CD14-positive monocyte (primary cell): ENCODE results near the gene TCIRG1. TPM values are rescaled to one million over a fixed set of nuclear protein-coding genes. Genes with fewer than 3 reads are reported as not detected.
A peak's percentile ranks its signal among the peaks of the same experiment; 100 is the strongest.

Experiments used
- DNase-seq, 3 donors: peaks; one replicate each; pipeline ENCODE4 v3.0.0-alpha.2; 2011 to 2022
- H2AFZ ChIP-seq: 2 replicates; pipeline ENCODE4 v1.6.0; 2012; ENCODE audit warnings: mild to moderate bottlenecking, low read depth, low read length, inconsistent platforms; ENCODE audit not compliant: insufficient read depth, poor library complexity, severe bottlenecking
- H3K27ac ChIP-seq, 2 donors: 1 replicate in 1 of 2; 2 replicates in 1 of 2; pipeline ENCODE4 v1.5.1; 2012 to 2013; ENCODE audit warnings: low read length in 2 of 2, control low read depth in 1 of 2, inconsistent platforms in 1 of 2, low read depth in 1 of 2, mild to moderate bottlenecking in 1 of 2
- H3K27me3 ChIP-seq, 2 donors: one replicate each; pipeline versions ENCODE4 v1.6.0 to v1.6.1; 2011 to 2013; ENCODE audit warnings: low read length in 2 of 2; ENCODE audit not compliant: control insufficient read depth in 2 of 2, insufficient read depth in 2 of 2
- H3K36me3 ChIP-seq, 2 donors: replicated peaks in 1 of 2; 1 replicate in 1 of 2; 2 replicates in 1 of 2; pipeline versions ENCODE4 v1.5.1 to v1.6.1; 2012 to 2013; ENCODE audit warnings: low read length in 2 of 2, control low read depth in 1 of 2, inconsistent platforms in 1 of 2, mild to moderate bottlenecking in 1 of 2; ENCODE audit not compliant: insufficient read depth in 2 of 2, control insufficient read depth in 1 of 2
- H3K4me1 ChIP-seq, 2 donors: 1 replicate in 1 of 2; 2 replicates in 1 of 2; pipeline versions ENCODE4 v1.5.1 to v1.6.1; 2012 to 2013; ENCODE audit warnings: low read length in 2 of 2, control low read depth in 1 of 2, inconsistent platforms in 1 of 2, mild to moderate bottlenecking in 1 of 2, moderate library complexity in 1 of 2; ENCODE audit not compliant: insufficient read depth in 2 of 2, control insufficient read depth in 1 of 2
- H3K4me2 ChIP-seq: replicated peaks from 2 replicates; pipeline ENCODE3; 2012; ENCODE audit warnings: low read length, moderate library complexity, mild to moderate bottlenecking; ENCODE audit not compliant: poor library complexity, severe bottlenecking; ENCODE audit errors: extremely low read depth
- H3K4me3 ChIP-seq, 3 experiments: fragments of 200-600 bp in 1 of 3; sonication (generic) in 1 of 3; replicated peaks in 1 of 3; 1 replicate in 2 of 3; 2 replicates in 1 of 3; pipeline ENCODE4 v1.5.1; 2011 to 2013; ENCODE audit warnings: low read length in 3 of 3, mild to moderate bottlenecking in 3 of 3, control low read depth in 2 of 3, low read depth in 2 of 3, inconsistent platforms in 1 of 3, moderate library complexity in 1 of 3
- H3K79me2 ChIP-seq: 2 replicates; pipeline ENCODE4 v1.6.0; 2012; ENCODE audit warnings: mild to moderate bottlenecking, control low read depth, inconsistent platforms, low read length, moderate library complexity; ENCODE audit not compliant: insufficient read depth
- H3K9ac ChIP-seq: 2 replicates; pipeline ENCODE4 v1.6.0; 2017; ENCODE audit warnings: low read length, mild to moderate bottlenecking; ENCODE audit not compliant: insufficient read depth, poor library complexity, severe bottlenecking
- H3K9me3 ChIP-seq, 2 donors: replicated peaks in 1 of 2; 1 replicate in 1 of 2; 2 replicates in 1 of 2; pipeline versions ENCODE4 v1.5.1 to v1.6.1; 2012 to 2013; ENCODE audit warnings: low read length in 2 of 2, control low read depth in 1 of 2; ENCODE audit not compliant: control insufficient read depth in 1 of 2, insufficient read depth in 1 of 2
- H4K20me1 ChIP-seq: 2 replicates; pipeline ENCODE4 v1.6.0; 2012; ENCODE audit warnings: mild to moderate bottlenecking, low read length, control low read depth, moderate library complexity; ENCODE audit not compliant: insufficient read depth
- H3K27ac Mint-ChIP-seq, 7 donors: one replicate each; pipeline ENCODE4 v1.8.0; 2020; ENCODE audit warnings: mild to moderate bottlenecking in 7 of 7, mixed read lengths in 7 of 7, moderate library complexity in 6 of 7, inconsistent platforms in 2 of 7
- H3K27me3 Mint-ChIP-seq, 3 donors: one replicate each; pipeline ENCODE4 v1.8.0; 2021 to 2022; ENCODE audit warnings: low read depth in 3 of 3, mild to moderate bottlenecking in 3 of 3, mixed read lengths in 3 of 3, moderate library complexity in 3 of 3, inconsistent platforms in 1 of 3
- H3K36me3 Mint-ChIP-seq, 2 donors: one replicate each; pipeline ENCODE4 v1.8.0; 2020; ENCODE audit warnings: mixed read lengths in 2 of 2, inconsistent platforms in 1 of 2, mild to moderate bottlenecking in 1 of 2
- H3K4me1 Mint-ChIP-seq: one replicate; pipeline ENCODE4 v1.8.0; 2020; ENCODE audit warnings: mild to moderate bottlenecking, mixed read lengths
- H3K4me3 Mint-ChIP-seq, 2 donors: one replicate each; pipeline ENCODE4 v1.8.0; 2020; ENCODE audit warnings: mild to moderate bottlenecking in 2 of 2, mixed read lengths in 2 of 2, moderate library complexity in 1 of 2
- H3K9me3 Mint-ChIP-seq, 7 donors: one replicate each; pipeline ENCODE4 v1.8.0; 2020 to 2022; ENCODE audit warnings: mixed read lengths in 7 of 7, mild to moderate bottlenecking in 6 of 7, moderate library complexity in 6 of 7, inconsistent platforms in 2 of 7
- WGBS: methylation state at CpG from one replicate; pipeline ENCODE4 v1.1.5; 2013; ENCODE audit warnings: missing lambda C conversion rate; ENCODE audit not compliant: insufficient coverage; 5-methylcytosine and 5-hydroxymethylcytosine counted together
- intact Hi-C, 2 donors: fragments of 100-400 bp; cut with micrococcal nuclease; formaldehyde crosslinking; loops; one replicate each; pipeline versions ENCODE4 v1.15.0 to v1.15.1; 2023
- polyA plus RNA-seq, 3 donors: library from polyadenylated mRNA; depleted of rRNA in 1 of 3; unstranded in 2 of 3; stranded (reverse) in 1 of 3; fragments of 300-500 nt in 2 of 3; fragments of >200 nt in 1 of 3; fragmentation: Illumina TruSeq in 2 of 3; gene quantifications; 1 replicate in 2 of 3; 2 replicates in 1 of 3; pipeline ENCODE4 v1.2.3, GENCODE V29; 2012 to 2021
- TF ChIP-seq, protein P1 (sequence below): fragments of 200-600 bp; IDR thresholded peaks from one replicate; pipeline ENCODE4 v1.8.0; 2022; ENCODE audit warnings: antibody characterized with exemption, mild to moderate bottlenecking

Gene TCIRG1
- polyA plus RNA-seq, 3 donors: 197 to 1,286 (median 225) TPM

DNA sequence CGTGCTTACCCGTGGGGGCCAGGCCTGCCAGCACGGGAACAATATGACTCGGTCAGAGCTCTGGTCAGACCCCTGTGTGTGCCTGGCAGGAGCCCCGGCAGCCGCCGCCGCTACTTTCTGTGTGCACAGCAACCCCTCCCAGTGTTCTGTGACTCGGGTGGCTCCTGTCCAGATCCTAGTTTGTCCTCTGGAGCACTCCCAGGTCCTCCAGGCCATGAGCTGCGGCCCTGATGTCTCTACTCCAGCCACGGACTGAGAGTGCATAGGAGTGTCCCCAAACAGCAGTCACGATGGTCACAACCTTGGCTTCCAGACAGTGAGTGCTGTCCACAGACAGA is 5.1 kb upstream of the TCIRG1 start:
- Mint-ChIP-seq H3K36me3 (peaks cover 11 to 25% of the 10 kb centered on the region in 2 donors), H3K27ac (peak overlapping the region in 3 of 7 donors; percentile 46 to 54 (median 52)), H3K4me3 (no peak overlapping the region), H3K4me1 (peaks cover 55% of the 10 kb centered on the region), H3K9me3 (no peaks in the 10 kb centered on the region), H3K27me3 (peaks cover 0 to 3% (median 1%) of the 10 kb centered on the region in 3 donors)
- TF ChIP-seq, protein P1, sequence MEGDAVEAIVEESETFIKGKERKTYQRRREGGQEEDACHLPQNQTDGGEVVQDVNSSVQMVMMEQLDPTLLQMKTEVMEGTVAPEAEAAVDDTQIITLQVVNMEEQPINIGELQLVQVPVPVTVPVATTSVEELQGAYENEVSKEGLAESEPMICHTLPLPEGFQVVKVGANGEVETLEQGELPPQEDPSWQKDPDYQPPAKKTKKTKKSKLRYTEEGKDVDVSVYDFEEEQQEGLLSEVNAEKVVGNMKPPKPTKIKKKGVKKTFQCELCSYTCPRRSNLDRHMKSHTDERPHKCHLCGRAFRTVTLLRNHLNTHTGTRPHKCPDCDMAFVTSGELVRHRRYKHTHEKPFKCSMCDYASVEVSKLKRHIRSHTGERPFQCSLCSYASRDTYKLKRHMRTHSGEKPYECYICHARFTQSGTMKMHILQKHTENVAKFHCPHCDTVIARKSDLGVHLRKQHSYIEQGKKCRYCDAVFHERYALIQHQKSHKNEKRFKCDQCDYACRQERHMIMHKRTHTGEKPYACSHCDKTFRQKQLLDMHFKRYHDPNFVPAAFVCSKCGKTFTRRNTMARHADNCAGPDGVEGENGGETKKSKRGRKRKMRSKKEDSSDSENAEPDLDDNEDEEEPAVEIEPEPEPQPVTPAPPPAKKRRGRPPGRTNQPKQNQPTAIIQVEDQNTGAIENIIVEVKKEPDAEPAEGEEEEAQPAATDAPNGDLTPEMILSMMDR: no peak
- Histone ChIP-seq H4K20me1 (no peaks in the 10 kb centered on the region), H3K9me3 (no peaks in the 10 kb centered on the region), H3K4me2 (no peak overlapping the region), H3K27me3 (no peaks in the 10 kb centered on the region), H3K36me3 (peaks cover 13 to 19% of the 10 kb centered on the region in 2 donors), H2AFZ (no peak overlapping the region), H3K4me3 (no peak overlapping the region), H3K4me1 (peaks cover 54 to 63% of the 10 kb centered on the region in 2 donors), H3K79me2 (peaks cover 45% of the 10 kb centered on the region), H3K27ac (peak overlapping the region in 1 of 2 donors; percentile 32), H3K9ac (no peak overlapping the region)
- no peak for DNase-seq
- intact Hi-C loops: no loop called here
- WGBS: 98% methylated on average over 12 of the region's 12 CpGs

DNA sequence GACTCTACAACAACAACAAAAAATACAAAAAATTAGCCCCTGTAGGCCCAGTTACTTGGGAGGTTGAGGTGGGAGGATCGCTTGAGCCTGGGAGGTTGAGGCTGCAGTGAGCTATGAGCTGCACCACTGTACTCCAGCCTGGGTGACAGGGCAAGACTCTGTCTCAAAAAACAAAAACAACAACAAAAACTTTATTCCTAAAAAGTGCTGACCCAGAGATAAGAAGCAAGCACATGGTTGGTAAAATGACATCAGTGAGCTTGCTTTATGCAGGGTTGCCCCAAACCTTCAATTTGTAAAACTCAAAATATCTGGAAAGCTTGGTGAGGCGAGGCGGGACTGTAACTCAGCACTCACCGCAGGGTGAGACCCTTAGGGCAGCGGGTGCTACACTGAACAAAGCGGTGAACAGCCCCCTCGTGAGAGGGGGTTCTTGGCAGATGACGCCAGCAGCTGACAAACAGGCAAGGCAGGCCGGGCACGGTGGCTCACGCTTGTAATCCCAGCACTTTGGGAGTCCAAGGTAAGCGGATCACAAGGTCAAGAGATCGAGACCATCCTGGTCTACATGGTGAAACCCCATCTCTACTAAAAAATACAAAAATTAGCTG is 3.5 kb upstream of the TCIRG1 start:
- H3K27ac Mint-ChIP-seq: peak overlapping the region; percentile 98 to 100 (median 99)
- no peaks in the 10 kb centered on the region for H3K9me3 Mint-ChIP-seq
- Histone ChIP-seq H3K9me3 (no peaks in the 10 kb centered on the region), H3K36me3 (peaks cover 13 to 19% of the 10 kb centered on the region in 2 donors), H3K9ac (no peak overlapping the region), H3K27me3 (no peaks in the 10 kb centered on the region), H3K4me1 (peaks cover 48 to 67% of the 10 kb centered on the region in 2 donors), H3K4me2 (no peak overlapping the region), H3K79me2 (peaks cover 62% of the 10 kb centered on the region), H2AFZ (no peak overlapping the region), H3K27ac (peak overlapping the region; percentile 98 to 99), H4K20me1 (peaks cover 12% of the 10 kb centered on the region), H3K4me3 (no peak overlapping the region)
- H3K27me3 Mint-ChIP-seq: peaks cover 0 to 3% (median 0%) of the 10 kb centered on the region in 3 donors
- DNase-seq: no peak
- intact Hi-C loops: loop anchor here in 1 of 2 donors (5.0 kb wide), 3 partner anchors 33 to 237 kb away; partner anchors contain the start of genes C11orf24, CHKA and UNC93B1
- TF ChIP-seq, protein P1: no peak
- 94% methylated on average over 10 of the region's 13 CpGs for WGBS
- no peak overlapping the region for H3K4me3 Mint-ChIP-seq
- peaks cover 9 to 25% of the 10 kb centered on the region in 2 donors for H3K36me3 Mint-ChIP-seq
- H3K4me1 Mint-ChIP-seq: peaks cover 46% of the 10 kb centered on the region
